CD4-positive, alpha-beta T cell treated with Interleukin-4 for 1 hour (primary cell): Measurements from ENCODE around the gene NKX6-2.
"Not testable (repeated sequence)": the region's sequence is repeated elsewhere in the genome, so short reads cannot be mapped to it uniquely, and the experiment has no call there.

Experiments
- DNase-seq, 2 donors: peaks; one replicate each; pipeline ENCODE4 v3.0.0-alpha.2; 2020 to 2022

NKX6-2 gene

DNA sequence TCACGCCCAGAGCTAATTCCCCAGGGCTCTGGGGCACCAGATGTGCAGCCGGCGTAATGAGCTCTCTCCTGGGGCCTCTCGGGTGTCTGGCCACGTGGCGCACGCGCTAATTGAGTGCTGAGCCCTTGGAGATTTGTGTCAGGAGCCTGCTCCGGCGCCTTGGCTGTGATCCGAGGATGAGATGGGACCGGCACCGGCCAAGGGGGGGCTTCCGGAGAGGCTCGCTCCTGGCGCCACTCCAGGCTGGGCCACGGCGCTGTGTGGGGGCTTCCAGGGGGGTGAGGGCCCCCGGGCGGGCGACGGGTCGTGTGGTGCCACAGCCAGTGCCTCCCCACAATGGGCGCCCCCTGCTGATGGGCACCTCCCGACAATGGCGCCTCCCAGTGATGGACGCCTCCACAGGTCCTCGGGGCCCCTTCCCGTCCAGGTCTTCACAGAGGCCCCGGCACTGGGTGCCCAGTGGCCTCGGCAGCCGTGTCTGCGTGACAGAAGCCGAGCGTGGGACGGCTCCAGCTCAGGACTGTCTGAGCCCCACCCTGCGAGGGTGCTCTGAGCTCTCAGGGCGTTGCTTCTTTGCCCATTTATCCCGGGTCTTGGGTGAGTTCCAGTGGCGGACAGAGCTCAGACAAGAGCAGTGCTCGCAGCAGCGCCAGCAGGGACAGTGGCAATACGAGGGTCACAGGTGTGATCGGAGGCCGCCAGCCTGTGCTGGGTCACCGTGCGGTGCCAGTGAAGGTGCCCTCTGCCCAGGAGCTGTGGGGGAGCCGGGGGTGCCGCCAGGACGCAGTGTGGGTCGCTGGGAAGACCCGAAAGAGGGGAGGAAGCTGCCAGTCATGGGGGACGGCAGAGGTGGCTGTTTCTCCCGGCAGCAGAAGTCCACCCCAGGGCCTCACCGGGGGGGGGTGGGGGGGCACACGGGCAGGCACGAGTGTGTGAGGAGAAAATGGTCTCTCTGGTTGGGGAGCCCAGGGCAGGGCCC is 8.2 kb upstream of the NKX6-2 start:
- DNase-seq = no peak

DNA sequence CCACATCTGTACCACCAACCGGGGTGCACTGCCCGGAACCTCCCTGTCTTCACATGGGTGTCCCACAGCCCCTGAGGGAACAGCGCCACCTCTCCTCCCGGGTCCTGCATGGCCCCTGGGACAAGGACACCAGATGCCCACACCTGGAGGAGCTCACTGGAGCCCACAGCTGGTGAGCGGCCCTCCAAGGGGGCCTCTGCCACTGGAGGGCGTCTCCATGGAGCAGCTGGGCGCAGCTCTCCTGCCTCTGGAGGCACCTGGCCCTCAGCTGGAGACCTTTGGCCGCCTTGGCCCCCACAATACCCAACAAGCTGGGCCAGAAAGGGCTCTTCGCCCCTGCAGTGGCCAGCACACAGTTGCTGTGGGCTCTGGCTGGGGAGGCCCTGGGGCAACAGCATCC is 7.3 kb upstream of the NKX6-2 start:
- DNase-seq = no peak

DNA sequence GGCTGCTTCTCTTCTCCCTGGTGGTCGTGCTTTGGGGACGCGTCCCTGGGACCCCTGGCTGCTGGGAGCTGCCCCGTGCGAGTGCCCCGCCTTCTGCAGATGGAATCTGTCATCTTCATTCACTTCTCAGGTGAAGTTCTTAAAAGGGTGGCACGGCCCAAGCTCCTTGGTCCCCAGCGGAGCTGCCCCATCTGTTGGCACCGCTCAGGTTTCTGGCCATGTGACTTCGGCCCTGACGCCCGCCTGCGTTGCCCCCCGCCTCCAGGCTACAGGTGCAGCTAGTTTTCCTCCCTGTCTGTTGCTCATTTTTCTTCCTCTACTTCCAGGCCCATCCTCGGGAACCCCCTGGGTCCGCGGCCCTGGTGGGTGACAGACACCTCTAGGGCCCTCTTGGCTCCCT is 6.8 kb upstream of the NKX6-2 start:
- no peak for DNase-seq

DNA sequence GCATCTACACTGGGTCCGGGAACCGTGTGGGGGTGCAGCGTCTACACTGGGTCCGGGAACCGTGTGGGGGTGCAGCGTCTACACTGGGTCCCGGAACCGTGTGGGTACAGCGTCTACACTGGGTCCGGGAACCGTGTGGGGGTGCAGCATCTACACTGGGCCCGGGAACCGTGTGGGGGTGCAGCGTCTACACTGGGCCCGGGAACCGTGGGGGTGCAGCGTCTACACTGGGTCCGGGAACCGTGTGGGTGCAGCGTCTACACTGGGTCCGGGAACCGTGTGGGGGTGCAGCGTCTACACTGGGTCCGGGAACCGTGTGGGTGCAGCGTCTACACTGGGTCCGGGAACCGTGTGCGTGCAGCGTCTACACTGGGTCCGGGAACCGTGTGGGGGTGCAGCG is 6.2 kb upstream of the NKX6-2 start:
- not testable (repeated sequence) for DNase-seq

DNA sequence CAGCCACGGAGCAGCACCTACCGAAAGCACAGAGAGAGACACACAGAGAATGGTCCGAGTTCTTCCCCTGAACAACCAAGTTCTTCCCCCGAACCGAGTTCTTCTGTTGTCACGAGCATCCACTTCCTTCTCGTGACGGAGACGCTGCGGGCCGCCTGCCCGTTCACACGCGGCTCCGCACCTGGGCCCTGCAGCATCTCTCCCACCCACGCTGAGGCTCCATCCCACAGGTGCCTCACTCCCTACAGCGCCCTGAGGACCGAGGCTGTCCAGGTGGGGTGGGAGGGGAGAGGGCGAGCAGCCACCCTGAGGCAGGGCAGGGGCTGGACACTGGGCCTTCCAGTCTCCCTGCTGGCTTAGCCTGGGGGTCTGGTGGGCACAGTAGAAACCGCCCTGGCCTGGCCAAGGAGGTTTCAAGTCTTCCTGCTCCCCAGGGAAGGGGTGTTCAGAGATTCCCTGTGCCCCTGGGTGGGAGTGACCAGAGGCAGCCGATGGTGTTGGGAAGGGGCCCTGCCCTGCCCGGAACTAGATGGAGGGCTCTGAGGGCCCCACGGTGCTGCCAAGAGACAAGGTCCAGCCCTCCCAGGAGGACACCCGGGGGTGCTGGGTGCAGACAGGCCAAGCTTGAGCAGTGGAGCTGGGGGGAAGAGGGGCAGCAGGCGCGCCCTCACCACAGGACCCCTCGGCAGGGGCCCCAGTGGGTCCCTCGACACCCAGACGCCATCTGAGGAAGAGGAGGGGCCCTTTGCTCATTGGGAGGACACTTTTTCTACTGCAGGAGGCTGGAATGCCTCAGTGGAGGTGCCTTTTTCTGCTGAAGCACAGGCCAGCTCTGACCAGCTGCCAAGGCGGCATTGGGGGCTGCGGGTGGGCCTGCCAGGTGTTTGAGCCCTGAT is 5.2 kb upstream of the NKX6-2 start:
- no peak for DNase-seq

DNA sequence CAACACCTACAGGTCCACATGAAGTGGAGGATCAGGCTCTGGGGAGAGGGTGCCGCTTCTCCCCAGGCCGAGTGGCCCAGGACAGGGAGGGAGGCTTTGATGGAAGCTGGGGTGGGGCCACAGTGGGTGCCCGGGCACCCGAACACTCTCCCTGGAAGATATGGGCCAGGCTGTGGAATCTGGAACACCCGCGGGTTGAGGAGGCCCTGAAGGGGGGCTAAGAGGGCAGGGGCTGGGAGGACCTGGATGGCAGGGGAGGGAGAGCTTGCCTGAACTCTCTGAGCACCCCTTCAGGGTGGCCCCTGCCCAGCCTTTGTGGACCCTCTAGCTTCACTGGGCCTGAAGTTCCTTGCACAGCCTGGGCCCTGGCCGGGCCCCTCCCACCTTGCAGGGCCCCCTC is 4.5 kb upstream of the NKX6-2 start:
- no peak for DNase-seq

DNA sequence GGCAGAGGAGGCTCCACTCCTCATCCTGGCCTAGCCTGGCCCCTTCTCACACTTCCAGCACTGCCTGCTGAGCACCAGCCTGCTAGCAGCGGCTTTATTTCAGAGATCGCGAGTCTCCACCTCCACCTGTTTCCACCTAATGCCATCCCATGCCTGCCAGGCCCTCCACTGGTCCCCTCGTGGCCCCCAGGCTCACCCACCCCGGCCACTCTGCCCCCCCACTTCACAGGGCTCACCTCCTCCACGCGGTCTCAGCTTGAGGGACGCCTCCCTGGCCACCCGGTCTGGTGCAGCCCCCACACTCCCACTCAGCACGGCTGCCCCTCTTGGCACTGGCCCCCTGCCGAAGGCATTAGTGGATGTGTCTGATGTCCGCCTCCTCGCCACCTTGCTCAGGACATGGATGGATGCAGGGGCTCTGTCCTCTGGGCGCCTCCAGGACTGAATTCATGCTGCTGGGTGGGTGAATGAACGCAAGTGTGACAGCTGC is 3.8 kb upstream of the NKX6-2 start:
- DNase-seq = no peak

DNA sequence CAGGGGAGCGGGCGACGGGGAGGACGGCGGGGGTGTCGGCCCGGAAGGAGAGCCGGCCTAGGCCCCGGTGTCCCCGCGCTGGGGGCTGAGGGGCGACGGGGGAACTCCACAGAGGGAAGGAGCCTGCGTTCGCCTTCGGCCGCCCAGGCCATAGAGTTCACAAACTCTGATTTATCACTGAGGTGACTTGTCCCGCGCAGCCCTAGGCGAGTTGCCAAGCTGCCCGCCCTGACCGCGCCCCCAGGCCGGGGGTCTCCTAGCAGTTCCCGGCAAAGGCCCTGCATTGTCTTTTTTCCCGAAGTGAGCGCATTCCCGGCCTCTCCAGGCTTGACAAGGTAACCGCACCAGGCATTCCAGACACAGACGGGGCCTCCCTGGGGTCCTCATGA is 2.9 kb upstream of the NKX6-2 start:
- DNase-seq = no peak

DNA sequence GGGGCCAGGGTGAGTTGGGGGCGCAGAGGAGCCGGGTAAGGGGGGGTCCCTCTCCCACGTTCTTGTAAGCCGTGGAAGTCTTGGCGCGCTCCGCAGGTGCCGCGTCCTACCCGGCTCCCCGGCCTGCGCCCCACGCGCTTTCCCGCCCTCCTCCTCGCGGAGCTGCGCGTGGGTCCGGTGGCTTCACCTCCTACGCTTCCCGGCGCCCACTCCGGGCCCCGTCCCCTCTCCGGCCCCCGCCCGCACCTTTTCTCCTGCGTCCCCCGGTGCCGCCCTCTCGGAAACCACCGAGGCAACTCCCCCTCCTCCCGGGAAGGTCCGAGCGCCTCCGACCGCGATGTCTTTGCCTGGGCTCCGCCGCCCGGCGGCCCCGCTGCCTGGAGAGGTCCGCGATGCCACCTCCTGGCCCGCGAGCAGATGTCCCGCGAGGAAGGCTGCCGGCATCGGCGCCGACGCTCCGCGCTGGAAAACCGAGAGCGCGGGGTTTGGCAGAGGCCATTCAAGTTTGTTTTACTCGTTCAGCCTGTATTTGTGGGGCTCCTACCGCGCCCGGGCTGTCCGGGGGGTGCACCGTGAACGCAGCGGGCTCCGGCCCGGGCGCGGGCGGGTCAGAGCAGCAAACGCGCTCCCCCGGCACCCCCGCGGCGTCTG is 2.4 kb upstream of the NKX6-2 start:
- DNase-seq = no peak

DNA sequence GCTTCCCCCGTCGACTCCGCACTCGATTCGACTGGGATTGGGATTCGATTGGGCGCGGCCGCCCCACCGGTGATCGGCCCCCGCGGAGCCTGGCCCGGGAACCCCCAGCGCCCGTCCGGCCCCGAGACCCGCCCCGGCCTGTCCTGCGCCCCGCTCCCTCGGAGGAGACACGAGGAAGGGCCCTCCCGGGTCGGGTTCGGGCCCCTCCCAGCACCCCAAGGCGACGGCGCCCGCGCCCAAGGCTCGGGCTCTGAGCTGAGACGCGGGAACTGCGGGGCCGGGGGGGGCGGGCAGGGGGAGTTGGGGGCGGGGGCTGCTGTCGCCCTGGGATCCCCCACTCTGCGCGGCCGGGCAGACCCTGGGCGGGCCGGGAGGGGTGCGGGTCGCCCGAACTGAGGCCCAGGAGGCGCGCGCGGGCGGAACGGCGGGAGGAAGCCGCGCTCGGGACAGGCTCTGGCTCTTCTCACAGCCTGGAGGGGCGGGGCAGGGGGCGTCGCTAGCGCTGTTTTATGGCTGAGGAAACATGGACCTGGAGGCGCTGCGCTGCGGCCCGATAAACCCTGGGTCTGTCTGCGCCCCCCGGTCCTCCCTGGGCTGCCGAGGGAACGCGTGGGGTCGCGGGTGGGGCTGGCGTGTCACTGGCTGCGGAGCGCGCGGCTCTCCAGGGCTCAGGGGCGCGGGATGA is 1.7 kb upstream of the NKX6-2 start:
- DNase-seq = no peak

DNA sequence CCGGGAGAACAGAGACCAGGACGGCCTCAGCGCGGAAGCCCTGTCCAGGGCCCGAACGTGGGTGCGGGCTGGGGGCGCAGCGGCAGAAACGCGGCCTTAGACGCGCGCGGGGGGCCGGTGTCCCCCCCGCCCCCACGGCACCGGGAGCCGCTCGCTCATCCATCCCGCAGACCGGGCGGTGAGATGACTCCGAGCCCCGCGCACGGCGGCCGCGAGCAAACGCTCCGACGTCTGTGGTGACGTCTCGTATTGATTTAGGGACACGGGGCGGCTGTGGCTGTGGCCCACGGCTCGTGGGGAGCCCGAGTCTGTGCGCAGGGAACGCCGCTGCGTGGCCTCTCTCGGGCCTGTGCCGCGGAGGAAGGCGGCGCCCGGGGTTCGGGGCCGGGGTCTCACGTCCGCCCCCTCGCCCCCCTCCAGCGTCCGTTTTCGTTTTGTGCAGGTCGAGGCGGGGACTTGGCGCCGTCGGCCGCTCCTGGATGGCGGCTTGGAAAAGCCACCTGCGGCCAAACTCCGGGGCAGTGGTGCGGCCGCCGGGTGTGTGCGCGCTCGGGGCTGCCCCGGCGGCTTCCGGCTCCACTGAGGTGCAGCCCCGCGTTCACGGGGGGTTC is 1.0 kb upstream of the NKX6-2 start:
- no peak for DNase-seq

DNA sequence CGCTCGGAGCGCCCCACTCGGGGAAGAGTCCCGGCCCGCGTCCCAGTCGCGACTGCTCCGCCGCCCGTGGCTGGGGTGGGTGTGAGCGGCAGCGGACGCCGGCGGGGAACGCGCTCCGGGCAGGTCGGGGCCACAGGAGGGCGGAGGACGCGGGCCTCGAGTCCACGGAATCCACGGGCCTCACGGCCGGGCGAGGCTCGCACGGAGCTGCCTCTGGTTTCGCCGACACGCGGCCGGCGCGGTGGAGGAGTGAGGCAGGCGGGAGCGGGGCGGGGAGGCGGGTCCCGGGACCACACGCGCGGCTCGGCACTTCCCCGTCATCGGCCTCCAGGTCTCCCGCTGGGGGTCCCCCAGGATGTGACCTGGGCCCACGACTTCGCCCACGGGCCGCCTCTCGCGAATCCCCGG is 533 bp upstream of the NKX6-2 start:
- DNase-seq = no peak

DNA sequence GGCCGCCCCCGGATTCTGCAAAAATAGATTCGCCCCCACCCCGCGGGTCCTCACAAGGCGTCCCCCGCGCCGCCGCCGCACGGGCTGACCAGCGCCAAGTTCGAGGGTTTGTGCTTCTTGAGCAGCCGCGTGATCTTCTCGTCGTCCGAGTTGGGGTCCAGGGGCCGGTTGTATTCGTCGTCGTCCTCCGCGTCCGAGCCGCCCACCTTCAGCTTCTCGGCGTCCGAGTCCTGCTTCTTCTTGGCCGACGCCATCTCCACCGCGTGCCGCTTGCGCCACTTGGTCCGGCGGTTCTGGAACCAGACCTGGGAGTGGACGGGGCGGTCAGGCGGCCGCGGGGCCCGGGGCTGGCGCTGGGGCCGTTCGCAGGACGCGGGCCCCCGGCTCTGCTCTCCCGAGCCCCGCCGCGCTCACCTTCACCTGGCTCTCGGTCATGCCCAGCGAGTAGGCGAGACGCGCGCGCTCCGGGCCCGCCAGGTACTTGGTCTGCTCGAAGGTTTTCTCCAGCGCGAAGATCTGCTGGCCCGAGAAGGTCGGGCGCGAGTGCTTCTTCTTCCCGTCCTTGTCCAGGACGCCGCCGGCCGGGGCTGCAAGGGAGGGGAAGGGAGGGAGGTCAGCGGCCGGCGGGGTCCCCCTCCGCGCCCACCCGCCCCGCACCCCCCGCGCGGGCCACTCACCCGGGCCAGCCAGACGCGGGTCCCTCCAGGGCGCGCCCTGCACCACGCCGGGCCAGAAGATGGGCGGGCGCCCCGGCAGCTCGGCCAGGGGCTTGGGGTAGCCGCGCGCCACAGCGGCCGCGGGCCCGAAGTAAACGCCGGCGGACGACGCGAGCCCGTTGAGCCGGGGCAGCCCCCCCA is 853 bp downstream of the NKX6-2 start:
- DNase-seq = no peak

DNA sequence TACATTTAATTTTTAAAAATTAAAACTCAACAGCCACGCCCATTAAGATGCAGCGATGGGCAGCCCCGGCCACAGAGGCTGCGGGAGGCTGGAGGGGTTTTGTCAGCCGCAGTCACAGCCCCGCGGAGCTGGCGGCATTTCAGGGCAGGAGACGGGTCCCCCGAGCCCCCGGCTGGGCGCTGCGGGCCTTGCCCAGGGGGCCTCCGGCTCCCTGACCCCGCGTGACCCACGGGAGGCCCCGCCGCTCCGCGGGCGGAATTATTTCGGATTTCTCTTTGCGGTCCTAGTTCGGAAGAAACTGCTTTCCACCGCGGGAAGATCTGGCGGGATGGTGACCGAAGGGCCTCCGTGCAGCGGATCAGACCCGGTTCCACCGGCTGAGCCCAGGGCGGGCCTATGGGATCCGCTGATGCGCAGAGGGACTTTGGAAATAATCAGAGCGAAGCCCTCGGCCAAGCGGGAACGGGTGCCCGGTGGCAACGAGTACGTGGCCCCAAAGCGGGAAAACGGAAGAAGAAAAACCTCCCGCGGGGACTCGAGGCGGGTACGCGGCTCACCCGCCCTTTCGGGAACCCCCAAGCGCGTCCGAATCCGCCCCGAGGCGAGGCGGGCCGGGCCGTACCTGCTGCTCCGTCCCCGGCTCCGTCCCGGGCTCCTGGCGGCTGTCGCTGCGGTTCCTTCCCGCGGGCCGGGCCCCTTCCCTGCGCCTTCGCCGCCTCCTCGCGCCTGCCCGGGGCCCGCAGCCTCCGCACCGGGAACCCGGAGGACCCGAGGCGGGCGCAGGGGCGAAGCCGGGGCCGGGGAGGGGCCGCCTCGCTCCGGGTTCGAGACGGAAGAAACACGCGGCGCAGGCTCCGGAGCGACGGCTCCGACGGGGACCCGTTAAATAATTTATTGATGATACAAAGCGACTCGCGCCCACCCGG is 1.7 kb downstream of the NKX6-2 start:
- DNase-seq = no peak

DNA sequence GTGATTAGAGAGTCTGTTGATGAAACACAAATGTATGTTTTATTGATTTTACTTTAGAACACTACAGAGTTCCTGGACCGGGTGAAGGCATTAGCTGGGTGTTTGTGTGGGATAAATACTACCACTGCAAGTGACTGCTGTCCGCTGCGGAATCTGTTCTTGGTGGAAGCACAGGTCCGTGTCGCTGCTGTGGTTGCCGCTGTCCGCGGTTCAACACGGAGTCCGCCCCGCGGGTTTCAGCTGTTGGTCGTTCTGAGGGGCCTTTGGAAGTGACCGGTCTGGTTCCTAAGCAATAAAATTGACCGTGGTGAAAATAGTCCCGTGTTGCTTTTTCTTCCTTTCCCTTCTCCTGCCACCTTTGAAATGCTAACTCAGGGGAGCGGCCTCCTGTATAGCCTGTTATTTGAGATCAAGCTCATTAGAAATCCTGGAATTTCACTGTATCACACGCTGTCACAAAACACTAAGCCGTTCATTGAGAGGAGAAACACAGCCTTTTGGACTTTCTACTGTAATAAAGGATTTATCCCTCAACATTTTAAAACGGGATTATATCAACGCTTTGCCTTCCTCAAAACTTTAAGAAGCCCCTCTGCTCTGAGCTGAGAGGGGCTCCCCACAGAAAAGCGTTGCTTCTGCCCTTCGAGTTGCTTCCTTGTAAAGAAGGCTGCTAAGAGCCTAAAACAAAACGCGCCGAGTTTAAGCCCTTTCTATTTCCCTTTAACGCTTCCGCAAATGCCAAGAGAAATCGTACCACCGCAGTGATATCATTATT is 2.6 kb downstream of the NKX6-2 start:
- no peak for DNase-seq

DNA sequence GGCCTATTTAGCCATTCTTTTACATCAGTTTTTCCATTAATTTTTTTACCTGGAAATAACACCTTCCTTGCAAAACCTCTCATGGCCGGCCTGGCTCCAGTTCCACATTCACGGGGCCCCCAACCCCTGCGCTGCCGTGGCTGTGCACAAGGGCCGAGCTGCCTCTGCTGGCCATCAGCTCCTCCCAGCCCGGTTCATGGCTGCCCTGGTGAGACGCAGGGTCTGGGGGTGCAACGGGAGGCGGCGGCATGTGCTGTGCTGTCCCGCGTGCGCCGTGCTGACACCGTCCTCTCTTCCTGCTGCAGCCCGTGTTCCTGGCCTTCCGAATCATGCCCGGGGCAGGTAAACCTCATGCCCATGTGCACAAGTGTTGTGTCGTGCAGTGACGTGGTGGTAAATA is 4.4 kb downstream of the NKX6-2 start:
- DNase-seq = no peak

DNA sequence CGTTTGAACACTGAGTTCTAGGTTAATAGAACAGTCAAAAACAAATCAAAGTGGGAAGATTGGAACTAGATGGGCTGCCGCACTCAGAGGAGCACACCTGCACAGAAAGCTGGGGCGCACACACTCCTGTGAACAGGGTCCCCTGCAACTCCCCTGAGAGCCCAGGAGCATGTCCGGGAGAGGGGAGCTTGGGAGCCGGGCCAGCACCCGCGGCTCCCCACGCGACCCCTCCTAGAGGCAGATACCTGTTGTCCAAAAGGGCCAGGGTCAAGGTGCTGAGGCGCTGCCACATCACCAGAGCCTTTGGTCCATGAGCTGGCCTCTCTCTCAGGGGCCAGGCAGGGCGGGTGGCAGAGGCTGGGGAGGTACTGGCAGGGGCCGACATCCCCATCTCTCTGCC is 5.6 kb downstream of the NKX6-2 start:
- DNase-seq = no peak

DNA sequence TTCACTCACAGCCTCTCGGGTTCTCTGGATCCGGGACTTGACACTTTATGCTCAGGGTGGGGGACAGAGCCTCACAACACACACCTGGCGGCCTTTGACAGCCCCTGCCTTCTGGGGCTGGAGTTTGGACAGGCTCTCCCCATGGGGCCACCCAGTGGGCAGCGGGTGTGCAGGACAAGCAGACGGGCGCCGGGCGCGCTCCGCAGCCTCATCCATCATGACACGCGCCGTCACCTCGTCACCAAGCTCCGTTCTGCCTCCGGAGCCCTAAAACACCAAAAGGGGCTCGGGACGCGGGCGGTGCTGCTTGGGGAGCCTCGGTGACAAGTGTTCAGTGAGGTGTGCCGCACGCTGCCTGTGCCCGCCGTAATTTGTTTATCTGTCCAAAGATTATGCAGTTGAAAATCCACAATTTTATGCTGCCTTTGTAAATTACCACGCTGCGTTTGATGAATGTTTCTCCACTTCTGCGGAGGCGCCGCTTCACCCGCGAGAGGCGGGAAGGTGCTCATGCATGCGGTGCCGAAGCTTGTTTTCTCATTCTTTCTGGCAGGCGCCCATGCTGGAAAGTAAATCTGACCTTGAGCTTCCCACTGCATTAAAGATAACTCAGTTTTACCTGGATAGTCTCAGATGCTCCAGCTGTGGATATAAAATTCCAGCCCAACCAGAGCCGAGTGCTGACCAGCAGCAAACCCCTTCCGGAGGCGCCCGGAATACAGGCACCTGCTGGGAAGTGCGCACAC is 6.2 kb downstream of the NKX6-2 start:
- DNase-seq = no peak
